Lower lobe of right lung (tissue), 1 donor: ENCODE data around the gene MAMDC4. TPM values are rescaled to one million over a fixed set of nuclear protein-coding genes. Genes with fewer than 3 reads are reported as not detected.

Experiments used
- microRNA-seq: library from miRNA; unstranded; fragments of <30 nt; microRNA quantifications from one replicate; pipeline ENCODE4 v1.2.0, GENCODE V29; 2020; ENCODE audit warnings: borderline number of aligned reads
- total RNA-seq: library from RNA; stranded (reverse); fragmentation: NEBNext Ultra II Directional; extraction: Animal tissue kit (Norgen Biotek cat#: 25700); gene quantifications from one replicate; pipeline ENCODE4 v1.2.1, GENCODE V29; 2021
- donor health status: DM: no; HTN: yes; CAD: no; lungs with severe emphysema.

The MAMDC4 gene
- total RNA-seq, 1 donor from 2014 or later, result 13.5 TPM

Small RNA genes lying within 50 kb of the gene (microRNA-seq; reads per million reads assigned to microRNA genes)
- gene MIR4292 (not detected), gene MIR4479 (not detected)

Other genes with a start within 250 kb of the MAMDC4 start
- 230 TPM for gene EGFL7, start 189.4 kb upstream of the MAMDC4 start, total RNA-seq
- 106 TPM for gene AGPAT2, start 164.9 kb upstream of the MAMDC4 start, total RNA-seq
- gene DIPK1B, start 139.8 kb upstream of the MAMDC4 start, total RNA-seq, result 15.1 TPM
- 2.5 TPM for gene LCN10, start 109.4 kb upstream of the MAMDC4 start, total RNA-seq
- gene LCN6, start 103.8 kb upstream of the MAMDC4 start, total RNA-seq, result 2.9 TPM
- gene LCN8, start 94.1 kb upstream of the MAMDC4 start, total RNA-seq, result not detected
- not detected for gene LCN15, start 87.8 kb upstream of the MAMDC4 start, total RNA-seq
- 57.2 TPM for gene TMEM141, start 61.0 kb upstream of the MAMDC4 start, total RNA-seq
- gene CCDC183, start 56.0 kb upstream of the MAMDC4 start, total RNA-seq, result 3.7 TPM
- gene RABL6, start 44.4 kb upstream of the MAMDC4 start, total RNA-seq, result 62.2 TPM
- 3.5 TPM for gene AJM1, start 9.9 kb upstream of the MAMDC4 start, total RNA-seq
- 93.6 TPM for gene PHPT1, start 2.9 kb upstream of the MAMDC4 start, total RNA-seq
- 230 TPM for gene EDF1, start 14.0 kb downstream of the MAMDC4 start, total RNA-seq
- gene TRAF2, start 34.2 kb downstream of the MAMDC4 start, total RNA-seq, result 16.5 TPM
- gene FBXW5, start 92.4 kb downstream of the MAMDC4 start, total RNA-seq, result 83.2 TPM
- gene C8G, start 92.9 kb downstream of the MAMDC4 start, total RNA-seq, result 2.2 TPM
- gene LCN12, start 99.9 kb downstream of the MAMDC4 start, total RNA-seq, result 1.9 TPM
- gene PTGDS, start 125.2 kb downstream of the MAMDC4 start, total RNA-seq, result 225 TPM
- gene LCNL1, start 130.6 kb downstream of the MAMDC4 start, total RNA-seq, result 1.9 TPM
- 45.1 TPM for gene PAXX, start 140.1 kb downstream of the MAMDC4 start, total RNA-seq
- 49.3 TPM for gene CLIC3, start 144.2 kb downstream of the MAMDC4 start, total RNA-seq
- gene ABCA2, start 175.9 kb downstream of the MAMDC4 start, total RNA-seq, result 45.0 TPM
- gene FUT7, start 179.7 kb downstream of the MAMDC4 start, total RNA-seq, result 1.1 TPM
- gene NPDC1, start 193.8 kb downstream of the MAMDC4 start, total RNA-seq, result 124 TPM
- 0.62 TPM for gene ENTPD2, start 201.7 kb downstream of the MAMDC4 start, total RNA-seq
- 0.86 TPM for gene SAPCD2, start 218.2 kb downstream of the MAMDC4 start, total RNA-seq
- 29.7 TPM for gene UAP1L1, start 225.2 kb downstream of the MAMDC4 start, total RNA-seq
- gene MAN1B1, start 234.6 kb downstream of the MAMDC4 start, total RNA-seq, result 41.9 TPM